Endothelial cell of umbilical vein (primary cell): ENCODE data around the gene PGAP6. TPM values are rescaled to one million over a fixed set of nuclear protein-coding genes. Genes with fewer than 3 reads are reported as not detected.

Experiments
- BruUV-seq: library from RNA; stranded (reverse); fragments of 400-500 nt; replicated peaks from 2 replicates; lab custom pipeline; 2021; lab: Mats Ljungman, UMichigan
- CTCF ChIA-PET: fragments of 300-600, 350-600 bp; sonication (Branson Sonifier 250); formaldehyde crosslinking; loops from one replicate; lab custom pipeline; 2021; ENCODE audit warnings: antibody characterized with exemption, inconsistent platforms; lab: Charles Lee
- POLR2A ChIA-PET: fragments of 300-600, 350-600 bp; sonication (Branson Sonifier 250); formaldehyde crosslinking; loops from one replicate; lab custom pipeline; 2021; ENCODE audit warnings: antibody characterized with exemption, inconsistent platforms; lab: Charles Lee
- DNase-seq: peaks from one replicate; pipeline ENCODE4 v3.0.0-alpha.2; 2011; ENCODE audit warnings: low read depth, low spot score
- FAIRE-seq: peaks from 2 replicates; lab custom pipeline; 2011; peaks lifted over from hg19 to GRCh38; lab: Jason Lieb, UNC
- H2AFZ ChIP-seq: 2 replicates; pipeline ENCODE4 v1.6.0; 2012; ENCODE audit warnings: low read depth, low read length, control low read depth, inconsistent platforms
- H3K27ac ChIP-seq: 2 replicates; pipeline ENCODE4 v1.5.1; 2011; ENCODE audit warnings: low read depth, mild to moderate bottlenecking, control low read depth, low read length, moderate library complexity; ENCODE audit not compliant: insufficient read depth
- H3K27me3 ChIP-seq, 2 experiments: 2 replicates each; pipeline versions ENCODE4 v1.6.0 to v1.6.1; 2011; ENCODE audit warnings: low read length in 2 of 2, mixed read lengths in 1 of 2; ENCODE audit not compliant: control insufficient read depth in 2 of 2, insufficient read depth in 2 of 2
- H3K36me3 ChIP-seq, 2 experiments: 2 replicates in 1 of 2; 3 replicates in 1 of 2; pipeline ENCODE4 v1.5.1; 2011; ENCODE audit warnings: low read length in 2 of 2, mild to moderate bottlenecking in 1 of 2, moderate library complexity in 1 of 2; ENCODE audit not compliant: control insufficient read depth in 2 of 2, insufficient read depth in 2 of 2; ENCODE audit errors: extremely low read depth in 1 of 2
- H3K4me1 ChIP-seq: 3 replicates; pipeline ENCODE4 v1.5.1; 2011; ENCODE audit warnings: mild to moderate bottlenecking, low read length; ENCODE audit not compliant: control insufficient read depth, insufficient read depth; ENCODE audit errors: extremely low read depth
- H3K4me2 ChIP-seq: 2 replicates; pipeline ENCODE4 v1.6.1; 2011; ENCODE audit warnings: low read length, control low read depth, mixed read lengths; ENCODE audit not compliant: insufficient read depth
- H3K4me3 ChIP-seq, 3 experiments: fragments of 200-600 bp in 1 of 3; sonication (generic), shearing (Covaris generic) in 1 of 3; replicated peaks in 1 of 3; 2 replicates each; pipeline ENCODE4 v1.5.1; 2011 to 2016; ENCODE audit warnings: control low read depth in 3 of 3, low read length in 3 of 3, mild to moderate bottlenecking in 2 of 3, inconsistent platforms in 1 of 3, low read depth in 1 of 3, moderate library complexity in 1 of 3; ENCODE audit not compliant: insufficient read depth in 1 of 3
- H3K79me2 ChIP-seq: 2 replicates; pipeline ENCODE4 v1.6.0; 2012; ENCODE audit warnings: low read length, inconsistent platforms; ENCODE audit not compliant: control insufficient read depth, insufficient read depth
- H3K9ac ChIP-seq: replicated peaks from 2 replicates; pipeline ENCODE3; 2011; ENCODE audit warnings: low read length, control low read depth; ENCODE audit not compliant: insufficient read depth; ENCODE audit errors: extremely low read depth
- H3K9me1 ChIP-seq: replicated peaks from 3 replicates; pipeline ENCODE4 v1.6.0; 2011; ENCODE audit warnings: mild to moderate bottlenecking, low read length; ENCODE audit not compliant: control insufficient read depth, insufficient read depth; ENCODE audit errors: extremely low read depth
- H3K9me3 ChIP-seq: replicated peaks from 2 replicates; pipeline ENCODE4 v1.5.1; 2012; ENCODE audit warnings: low read length, inconsistent platforms; ENCODE audit not compliant: control insufficient read depth, insufficient read depth
- H4K20me1 ChIP-seq: replicated peaks from 2 replicates; pipeline ENCODE3; 2011; ENCODE audit warnings: mild to moderate bottlenecking, low read length; ENCODE audit not compliant: control insufficient read depth, insufficient read depth; ENCODE audit errors: extremely low read depth
- CTCF ChIP-seq, 2 donors: IDR thresholded peaks; 1 replicate in 1 of 2; 2 replicates in 1 of 2; pipeline ENCODE4 v1.5.1; 2011; ENCODE audit warnings: low read length in 2 of 2, mild to moderate bottlenecking in 2 of 2, moderate library complexity in 2 of 2, control low read depth in 1 of 2, inconsistent platforms in 1 of 2, low read depth in 1 of 2; ENCODE audit not compliant: insufficient read depth in 1 of 2; ENCODE audit errors: extremely low read depth in 1 of 2
- EZH2 ChIP-seq: IDR thresholded peaks from 2 replicates; pipeline ENCODE4 v1.6.1; 2012; ENCODE audit warnings: borderline replicate concordance, low read depth, mild to moderate bottlenecking, moderate library complexity, low read length, inconsistent platforms; ENCODE audit not compliant: severe bottlenecking
- FOS ChIP-seq: IDR thresholded peaks from 2 replicates; pipeline ENCODE4 v1.6.1; 2011; ENCODE audit warnings: mild to moderate bottlenecking, low read length, moderate library complexity, borderline replicate concordance; ENCODE audit not compliant: insufficient read depth
- GATA2 ChIP-seq: IDR thresholded peaks from 2 replicates; pipeline ENCODE4 v1.7.0; 2011; ENCODE audit warnings: low read depth, mild to moderate bottlenecking, moderate library complexity, mixed read lengths, low read length; ENCODE audit not compliant: insufficient read length, insufficient read depth
- JUN ChIP-seq: IDR thresholded peaks from 2 replicates; pipeline ENCODE4 v1.6.1; 2011; ENCODE audit warnings: borderline replicate concordance, low read depth; ENCODE audit not compliant: insufficient read length, insufficient read depth
- MAX ChIP-seq: IDR thresholded peaks from 2 replicates; pipeline ENCODE4 v1.6.1; 2011; ENCODE audit not compliant: insufficient read depth, insufficient read length
- MYC ChIP-seq: IDR thresholded peaks from one replicate; pipeline ENCODE4 v1.6.1; 2011; ENCODE audit warnings: mild to moderate bottlenecking, low read depth, low read length
- POLR2A ChIP-seq: IDR thresholded peaks from 2 replicates; pipeline ENCODE4 v1.6.1; 2012; ENCODE audit warnings: low read depth, mild to moderate bottlenecking, control low read depth, low read length
- POLR2AphosphoS5 ChIP-seq: IDR thresholded peaks from 2 replicates; pipeline ENCODE4 v1.6.1; 2012; ENCODE audit warnings: low read depth, mild to moderate bottlenecking, control low read depth, low read length, moderate library complexity; ENCODE audit not compliant: insufficient read depth
- dilution Hi-C: fragments of 300-500 bp; cut with MboI; formaldehyde crosslinking; loops from one replicate; pipeline ENCODE4 v1.15.0; 2019; ENCODE audit warnings: low sequenced_read_pairs; ENCODE audit not compliant: extremely low pct_ligation_motif_present
- intact Hi-C: fragments of 100-400 bp; cut with micrococcal nuclease; formaldehyde crosslinking; loops from one replicate; pipeline ENCODE4 v1.10.0; 2022
- polyA plus RNA-seq, 4 experiments: library from polyadenylated mRNA; depleted of rRNA in 3 of 4; stranded (reverse) in 3 of 4; unstranded in 1 of 4; fragments of >200 nt; gene quantifications; 2 replicates each; pipeline versions ENCODE4 v1.2.1 to v1.2.3, GENCODE V29; 2011 to 2012; ENCODE audit warnings: missing spikeins in 1 of 4
- total RNA-seq: library from RNA; stranded (reverse); gene quantifications from 2 replicates; pipeline ENCODE4 v1.2.3, GENCODE V29; 2021

Gene PGAP6
- total and polyA plus RNA-seq, 2 donors (not counting 3 experiments of a cell fraction or from before 2014, with no cell fraction given) = 89.8 to 365 TPM

GRCh38 chr16:337975-338575, 43.7 kb downstream of the PGAP6 start:
- Histone ChIP-seq H3K9ac (no peak overlapping the region), H3K4me2 (no peak overlapping the region), H3K27me3 (no peaks in the 10 kb centered on the region), H3K27ac (no peak overlapping the region), H4K20me1 (no peaks in the 10 kb centered on the region), H3K4me1 (no peaks in the 10 kb centered on the region), H3K79me2 (peaks cover 80% of the 10 kb centered on the region), H3K9me1 (no peaks in the 10 kb centered on the region), H3K9me3 (no peaks in the 10 kb centered on the region), H3K4me3 (no peak overlapping the region), H2AFZ (no peak overlapping the region), H3K36me3 (peaks cover 0 to 3% of the 10 kb centered on the region in 2 experiments)
- ChIA-PET POLR2A (no interaction called here), CTCF (interaction anchor here (0.7 to 1.8 kb wide), 2 partner anchors 14 to 24 kb away, joined by 4 to 5 read pairs; partner anchors contain the start of gene AXIN1)
- TF ChIP-seq EZH2 (no peak), CTCF (IDR thresholded peaks at IDR 0.05; ENCODE audit: extremely low read depth in 1 of 2, insufficient read depth in 1 of 2, low read depth in 1 of 2, low read length in 2 of 2) (no peak), FOS (no peak), POLR2AphosphoS5 (no peak), MAX (no peak), JUN (no peak), POLR2A (no peak), GATA2 (no peak), MYC (no peak)
- intact Hi-C loops = no loop called here
- BruUV-seq = no TSS peak
- DNase-seq (no peak), FAIRE-seq (no peak)
- dilution Hi-C loops = no loop called here
